Measurements from ENCODE around the gene SIGLEC14.
A peak's percentile ranks its signal among the peaks of the same experiment; 100 is the strongest.
"Not testable (repeated sequence)": the region's sequence is repeated elsewhere in the genome, so short reads cannot be mapped to it uniquely, and the experiment has no call there.

Gene SIGLEC14

GRCh38 chr19:51646730-51647129, at the start of gene SIGLEC14:
Gene SIGLEC14, minus strand, starts transcription at chr19:51646825. Its CDS starts 66 bp downstream, at chr19:51646759.
- DNase-seq: not testable (repeated sequence)

- DNase-seq: no peak
These were observed 49.2 kb upstream of the SIGLEC14 start for GRCh38 chr19:51695702-51696315.

GRCh38 chr19:51695088-51695487, 48.5 kb upstream of the SIGLEC14 start:
- no peak for DNase-seq

- no peak for DNase-seq
These were observed 47.9 kb upstream of the SIGLEC14 start for GRCh38 chr19:51694318-51695085.

- DNase-seq: no peak
These were observed 47.2 kb upstream of the SIGLEC14 start for GRCh38 chr19:51693819-51694218.

- no peak for DNase-seq
These were observed 46.6 kb upstream of the SIGLEC14 start, which contains the start of gene SPACA6 for GRCh38 chr19:51693260-51693659. Gene SPACA6, plus strand, starts transcription at chr19:51693330. Its CDS starts 197 bp downstream, at chr19:51693527.

GRCh38 chr19:51692468-51692867, 45.8 kb upstream of the SIGLEC14 start:
- DNase-seq: no peak

GRCh38 chr19:51691584-51692428, 45.2 kb upstream of the SIGLEC14 start:
- DNase-seq: no peak

- DNase-seq: no peak
These were observed 44.5 kb upstream of the SIGLEC14 start for GRCh38 chr19:51691074-51691583.

GRCh38 chr19:51690454-51691073, 43.9 kb upstream of the SIGLEC14 start:
- peak; percentile 77 for DNase-seq

- DNase-seq: no peak
These were observed 43.3 kb upstream of the SIGLEC14 start for GRCh38 chr19:51689751-51690453.

- no peak for DNase-seq
These were observed 42.3 kb upstream of the SIGLEC14 start for GRCh38 chr19:51688671-51689571.

- DNase-seq: no peak
These were observed 41.4 kb upstream of the SIGLEC14 start for GRCh38 chr19:51687791-51688670.

- no peak for DNase-seq
These were observed 39.5 kb upstream of the SIGLEC14 start for GRCh38 chr19:51686171-51686570.

- DNase-seq: no peak
These were observed 34.8 kb upstream of the SIGLEC14 start for GRCh38 chr19:51681286-51681941.

- no peak for DNase-seq
These were observed 33.8 kb upstream of the SIGLEC14 start for GRCh38 chr19:51680474-51680873.

- DNase-seq: no peak
These were observed 30.0 kb upstream of the SIGLEC14 start for GRCh38 chr19:51676566-51677083.

GRCh38 chr19:51675911-51676565, 29.4 kb upstream of the SIGLEC14 start:
- DNase-seq: not testable (repeated sequence)
